ENCODE results near the gene PCDH9.
"Not testable (repeated sequence)": the region's sequence is repeated elsewhere in the genome, so short reads cannot be mapped to it uniquely, and the experiment has no call there.

The PCDH9 gene

DNA sequence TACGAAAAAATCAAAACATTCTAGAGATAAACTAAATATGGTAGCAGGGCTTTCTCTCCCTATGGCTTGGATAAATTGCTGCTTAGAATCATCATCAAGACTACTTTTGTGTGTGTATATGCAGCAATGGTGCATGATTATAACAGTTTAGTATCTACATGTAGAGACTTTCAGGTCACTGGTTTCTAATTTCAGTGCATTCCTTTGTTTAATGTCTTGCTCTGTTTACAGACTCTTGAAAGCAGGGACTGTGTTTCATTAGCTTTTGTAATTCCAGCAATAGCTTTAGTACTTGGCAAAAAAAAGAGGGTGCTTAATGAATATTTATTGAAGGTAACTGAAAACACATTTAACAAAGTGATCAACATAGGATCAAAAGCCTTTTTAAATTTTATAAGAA, 420.7 kb downstream of the PCDH9 start:
- FAIRE-seq: peak; percentile 21

- no peak for FAIRE-seq
Observed at GRCh38 chr13:66807251-66807650, 422.9 kb downstream of the PCDH9 start.

- FAIRE-seq: no peak
Observed at GRCh38 chr13:66805657-66806056, 424.5 kb downstream of the PCDH9 start.

DNA sequence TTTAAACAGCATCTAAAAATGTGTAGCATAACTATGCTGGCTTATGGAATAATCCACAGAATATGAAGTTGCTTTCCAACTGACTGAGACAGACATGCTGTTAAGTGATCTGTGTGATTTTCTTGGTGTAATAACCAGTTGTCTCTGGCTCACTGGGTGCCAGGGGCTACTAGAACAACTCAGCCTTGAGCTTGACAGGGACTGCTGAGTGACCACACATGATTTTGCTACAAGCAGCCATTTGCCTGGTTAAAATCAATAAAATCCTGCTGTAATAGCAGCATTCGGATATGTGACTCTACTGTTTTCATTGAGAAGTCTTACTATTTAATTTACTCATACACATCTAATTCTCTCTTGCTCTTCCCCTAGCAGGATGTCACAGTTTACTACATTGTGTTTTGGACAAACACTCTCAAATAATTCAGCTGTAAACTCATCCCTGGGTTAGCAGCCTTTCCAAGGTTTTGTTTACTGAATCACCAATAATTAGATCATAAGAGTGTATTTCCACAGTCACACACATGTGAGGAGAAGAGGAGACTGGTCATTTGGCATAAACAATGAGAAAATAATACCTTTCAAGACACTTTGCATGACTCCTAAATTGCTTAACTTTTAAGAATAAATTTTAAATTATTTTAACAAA, 426.2 kb downstream of the PCDH9 start:
- no peak for FAIRE-seq

- FAIRE-seq: no peak
Observed at GRCh38 chr13:66803013-66803807, 426.9 kb downstream of the PCDH9 start.

DNA sequence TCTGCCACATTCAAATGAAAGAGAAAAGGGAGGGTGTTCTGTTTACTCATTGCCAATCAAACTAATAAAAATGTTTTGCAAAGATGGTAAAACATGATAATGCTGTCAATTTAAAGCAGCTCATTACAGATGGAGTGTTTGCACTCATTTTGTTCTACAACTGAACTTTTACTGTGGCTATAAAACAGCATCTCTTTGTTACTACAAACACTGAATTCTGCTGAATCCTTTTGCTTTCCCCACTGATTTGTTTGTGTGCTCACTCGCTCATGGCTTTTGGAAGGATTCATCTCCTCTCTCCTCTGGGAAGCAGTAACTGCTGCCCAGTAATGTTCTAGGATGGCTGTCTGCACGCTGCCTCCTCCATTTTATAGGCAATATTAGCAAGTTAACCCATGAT, 434.5 kb downstream of the PCDH9 start:
- FAIRE-seq: no peak

- FAIRE-seq: no peak
Observed at GRCh38 chr13:66794340-66795031, 435.6 kb downstream of the PCDH9 start.

DNA sequence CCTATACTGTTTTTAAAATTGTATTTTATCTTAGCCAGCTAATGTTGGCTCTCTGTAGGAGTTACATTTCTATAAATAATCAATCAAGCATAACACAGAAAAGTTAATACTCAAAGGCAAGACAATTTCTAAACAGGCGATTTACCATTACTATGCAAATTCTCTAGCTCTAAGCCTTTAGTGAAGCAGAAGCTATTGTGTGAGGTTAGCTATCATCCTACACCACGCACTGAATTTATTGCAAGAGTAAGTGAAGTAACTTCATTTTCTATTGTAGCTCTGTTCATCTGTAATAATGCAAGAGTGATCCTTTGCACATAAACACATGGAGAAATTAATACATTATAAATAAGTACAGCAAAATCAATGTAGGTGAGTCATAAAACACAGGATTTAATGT, 439.3 kb downstream of the PCDH9 start:
- no peak for FAIRE-seq

GRCh38 chr13:66781241-66781640, 448.9 kb downstream of the PCDH9 start:
- FAIRE-seq: no peak

GRCh38 chr13:66780814-66781213, 449.3 kb downstream of the PCDH9 start:
- FAIRE-seq: no peak

DNA sequence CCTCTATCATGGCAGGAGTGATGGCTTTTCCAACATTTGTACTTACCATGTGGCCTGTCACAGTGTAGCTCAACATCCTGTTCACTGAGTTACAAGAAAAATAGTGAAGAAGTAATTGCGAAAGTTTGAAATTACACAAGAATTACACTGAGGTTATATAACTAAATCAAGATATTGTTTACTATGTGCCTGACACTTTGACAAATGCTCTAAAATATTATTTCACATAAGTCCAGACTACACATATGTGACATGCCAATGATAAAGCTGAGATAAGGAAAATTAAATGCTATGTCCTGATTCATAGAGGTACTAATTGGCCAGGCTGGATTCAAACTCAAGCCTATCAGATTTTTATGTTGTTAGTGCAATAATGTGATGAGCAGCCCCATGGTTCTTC, 451.7 kb downstream of the PCDH9 start:
- FAIRE-seq: no peak

DNA sequence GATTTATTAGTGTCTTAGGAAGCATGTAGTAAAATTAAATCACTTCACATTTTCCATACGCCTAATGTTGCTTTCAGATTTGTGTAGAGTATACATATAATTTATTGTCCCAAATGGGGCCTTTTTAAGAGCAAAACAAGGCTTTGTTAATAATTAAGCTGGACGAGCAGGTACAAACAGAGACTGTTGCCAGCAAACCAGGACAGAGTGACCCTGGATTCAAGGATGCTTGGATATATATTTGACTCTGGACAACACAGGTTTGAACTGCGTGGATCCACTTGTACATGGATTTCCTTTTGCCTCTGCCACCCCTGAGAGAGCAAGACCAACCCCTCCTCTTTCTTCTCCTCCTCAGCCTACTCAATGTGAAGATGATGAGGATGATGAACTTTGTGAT, 454.9 kb downstream of the PCDH9 start:
- no peak for FAIRE-seq

GRCh38 chr13:66774046-66774445, 456.1 kb downstream of the PCDH9 start:
- no peak for FAIRE-seq

GRCh38 chr13:66765559-66765958, 464.6 kb downstream of the PCDH9 start:
- no peak for FAIRE-seq

DNA sequence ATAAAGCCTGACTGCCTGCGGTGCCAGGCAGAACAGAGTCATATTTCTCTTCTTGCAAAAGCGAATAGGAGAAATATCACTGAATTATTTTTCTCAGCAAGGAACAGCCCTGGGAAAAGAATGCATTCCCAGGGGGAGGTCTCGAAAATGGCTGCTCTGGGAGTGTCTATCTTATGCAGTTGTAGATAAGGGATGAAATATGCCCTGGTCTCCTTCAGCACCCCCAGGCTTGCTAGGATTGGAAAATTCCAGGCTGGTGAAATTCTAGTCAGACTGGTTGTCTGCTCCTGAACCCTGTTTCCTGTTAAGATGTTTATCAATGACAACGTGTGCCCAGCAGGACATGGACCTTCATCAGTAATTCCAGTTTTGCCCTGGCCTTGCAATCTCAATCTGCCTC, 469.5 kb downstream of the PCDH9 start:
- FAIRE-seq: not testable (repeated sequence)

DNA sequence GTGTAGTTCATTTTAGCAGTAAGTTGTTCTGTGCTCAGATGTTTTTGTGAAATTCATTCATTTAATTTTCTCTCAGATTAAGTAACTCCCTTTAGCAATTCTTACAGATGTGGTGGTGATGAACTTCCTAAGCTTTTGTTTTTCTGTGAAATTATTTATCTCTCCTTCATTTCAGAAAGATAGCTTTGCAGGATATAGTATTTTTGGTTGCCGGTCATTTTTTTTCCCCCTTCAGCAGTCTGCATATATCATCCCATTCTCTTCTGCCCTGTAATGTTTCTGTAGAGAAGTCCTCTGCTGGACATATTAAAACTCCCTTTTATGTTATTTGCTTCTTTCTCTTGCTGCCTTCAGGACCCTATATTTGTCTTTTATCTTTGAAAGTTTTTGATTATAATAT, 470.2 kb downstream of the PCDH9 start:
- FAIRE-seq: no peak

DNA sequence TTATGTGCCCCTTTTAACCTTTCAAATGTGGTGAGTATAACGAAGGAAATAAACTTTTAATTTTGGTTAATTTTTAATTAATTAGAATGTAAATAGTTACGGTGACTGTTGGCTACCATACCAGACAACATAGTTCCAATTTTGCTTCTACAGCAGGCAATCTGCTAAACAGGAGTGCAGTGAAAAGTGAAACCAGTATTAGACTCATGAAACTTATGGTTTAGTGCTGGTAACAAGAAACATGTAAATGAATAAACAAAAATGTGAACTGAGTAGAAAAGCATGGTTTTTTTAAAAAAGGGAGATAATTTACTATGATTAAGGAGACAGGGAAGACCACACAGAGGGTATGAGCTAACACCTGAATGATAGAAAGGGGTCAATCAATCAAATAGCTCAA, 478.4 kb downstream of the PCDH9 start:
- no peak for FAIRE-seq

- no peak for FAIRE-seq
Observed at GRCh38 chr13:66748712-66749111, 481.4 kb downstream of the PCDH9 start.

GRCh38 chr13:66745307-66745706, 484.8 kb downstream of the PCDH9 start:
- FAIRE-seq: no peak

GRCh38 chr13:66723576-66723975, 506.6 kb downstream of the PCDH9 start:
- FAIRE-seq: no peak

- FAIRE-seq: peak; percentile 72
Observed at GRCh38 chr13:66716538-66716937, 513.6 kb downstream of the PCDH9 start.

DNA sequence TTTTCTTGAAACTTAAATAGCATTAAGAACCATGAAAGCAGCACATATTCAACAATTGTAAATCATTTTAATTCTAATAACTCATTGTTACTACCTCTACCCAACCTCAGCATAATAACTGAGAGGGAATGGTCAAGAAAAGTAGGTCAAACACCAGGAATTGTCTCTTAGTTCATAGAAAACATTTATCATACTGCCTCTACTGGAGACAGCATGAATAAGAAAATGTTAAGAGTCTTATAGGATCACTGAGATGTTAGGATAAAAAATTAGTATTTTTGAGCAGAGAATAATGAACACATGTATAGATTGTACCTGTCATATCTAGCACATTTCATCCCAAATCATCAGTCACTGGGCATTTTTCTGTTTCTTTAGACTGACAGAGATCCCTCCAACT, 515.3 kb downstream of the PCDH9 start:
- peak; percentile 77 for FAIRE-seq

- FAIRE-seq: peak; percentile 17
Observed at GRCh38 chr13:66704110-66704509, 526.0 kb downstream of the PCDH9 start.

- no peak for FAIRE-seq
Observed at GRCh38 chr13:66703597-66703996, 526.5 kb downstream of the PCDH9 start.
